ENCODE measurements around the gene OR52E5. TPM values are rescaled to one million over a fixed set of nuclear protein-coding genes. Genes with fewer than 3 reads are reported as not detected.

OR52E5 gene
- total RNA-seq, 1 experiment from 2014 or later: not detected

GRCh38 chr11:5899534-5899933 is 6.5 kb downstream of the OR52E5 start:
- Mint-ChIP-seq H3K27me3 (ENCODE audit: insufficient read depth, unreplicated experiment) (peaks cover 4% of the 10 kb centered on the region), H3K27ac (ENCODE audit: unreplicated experiment) (no peak overlapping the region), H3K4me3 (ENCODE audit: unreplicated experiment) (no peak overlapping the region), H3K36me3 (ENCODE audit: insufficient read depth, unreplicated experiment) (no peaks in the 10 kb centered on the region), H3K4me1 (ENCODE audit: low read depth, unreplicated experiment) (no peaks in the 10 kb centered on the region), H3K9me3 (ENCODE audit: unreplicated experiment) (no peaks in the 10 kb centered on the region)
- Histone ChIP-seq H3K4me3 (ENCODE audit: low read depth, low read length) (no peak overlapping the region), H3K9me3 (no peaks in the 10 kb centered on the region), H3K4me1 (no peaks in the 10 kb centered on the region), H3K27me3 (replicated peaks; ENCODE audit: control insufficient read depth, insufficient read depth, low read length) (no peaks in the 10 kb centered on the region), H3K36me3 (ENCODE audit: control insufficient read depth, insufficient read depth, low read length) (no peaks in the 10 kb centered on the region)
- BruUV-seq (replicated peaks): no TSS peak
- TF ChIP-seq, protein P1, sequence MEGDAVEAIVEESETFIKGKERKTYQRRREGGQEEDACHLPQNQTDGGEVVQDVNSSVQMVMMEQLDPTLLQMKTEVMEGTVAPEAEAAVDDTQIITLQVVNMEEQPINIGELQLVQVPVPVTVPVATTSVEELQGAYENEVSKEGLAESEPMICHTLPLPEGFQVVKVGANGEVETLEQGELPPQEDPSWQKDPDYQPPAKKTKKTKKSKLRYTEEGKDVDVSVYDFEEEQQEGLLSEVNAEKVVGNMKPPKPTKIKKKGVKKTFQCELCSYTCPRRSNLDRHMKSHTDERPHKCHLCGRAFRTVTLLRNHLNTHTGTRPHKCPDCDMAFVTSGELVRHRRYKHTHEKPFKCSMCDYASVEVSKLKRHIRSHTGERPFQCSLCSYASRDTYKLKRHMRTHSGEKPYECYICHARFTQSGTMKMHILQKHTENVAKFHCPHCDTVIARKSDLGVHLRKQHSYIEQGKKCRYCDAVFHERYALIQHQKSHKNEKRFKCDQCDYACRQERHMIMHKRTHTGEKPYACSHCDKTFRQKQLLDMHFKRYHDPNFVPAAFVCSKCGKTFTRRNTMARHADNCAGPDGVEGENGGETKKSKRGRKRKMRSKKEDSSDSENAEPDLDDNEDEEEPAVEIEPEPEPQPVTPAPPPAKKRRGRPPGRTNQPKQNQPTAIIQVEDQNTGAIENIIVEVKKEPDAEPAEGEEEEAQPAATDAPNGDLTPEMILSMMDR (IDR thresholded peaks at IDR 0.05; ENCODE audit: insufficient read depth in 1 of 2, low read depth in 1 of 2, low read length in 1 of 2, severe bottlenecking in 1 of 2, unreplicated experiment in 1 of 2): no peak
- intact Hi-C loops (cut with micrococcal nuclease; ENCODE audit: unreplicated experiment): loop anchor here (10.0 kb wide), 1 partner anchor 425 kb away; no protein-coding TSS in a partner anchor
- CTCF ChIA-PET: no interaction called here
- POLR2A ChIA-PET: no interaction called here
- DNase-seq: no peak

DNA sequence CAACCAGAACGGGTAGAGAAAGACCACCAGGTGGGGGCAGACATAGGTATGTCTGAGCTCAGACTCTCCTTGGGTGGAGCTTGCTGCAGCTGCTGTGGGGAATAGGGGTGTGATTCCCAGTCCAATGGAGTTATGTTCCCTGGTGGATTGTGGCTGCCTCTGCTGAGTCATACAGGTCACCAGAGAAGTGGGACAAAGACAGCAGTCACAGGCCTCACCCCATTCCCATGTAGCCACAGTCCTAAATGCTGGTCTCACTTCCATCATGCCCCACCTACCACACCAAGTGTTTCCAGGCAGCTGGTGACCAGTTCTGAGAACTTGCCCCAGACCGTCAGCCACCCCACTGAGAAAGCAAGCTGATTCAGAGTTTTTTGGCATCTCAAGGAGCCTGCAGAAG is 17.5 kb downstream of the OR52E5 start:
- TF ChIP-seq, protein P1 (IDR thresholded peaks at IDR 0.05; ENCODE audit: insufficient read depth in 1 of 2, low read depth in 1 of 2, low read length in 1 of 2, severe bottlenecking in 1 of 2, unreplicated experiment in 1 of 2): no peak
- POLR2A ChIA-PET: no interaction called here

GRCh38 chr11:5922749-5923426 is 29.9 kb downstream of the OR52E5 start:
- H3K9me3 Mint-ChIP-seq (ENCODE audit: unreplicated experiment): peaks cover 9% of the 10 kb centered on the region
- H3K36me3 Mint-ChIP-seq (ENCODE audit: insufficient read depth, unreplicated experiment): no peaks in the 10 kb centered on the region
- no peak overlapping the region for H3K4me3 Mint-ChIP-seq (ENCODE audit: unreplicated experiment)
- ChIA-PET POLR2A (no interaction called here), CTCF (no interaction called here)
- Histone ChIP-seq H3K9me3 (no peaks in the 10 kb centered on the region), H3K4me1 (no peaks in the 10 kb centered on the region), H3K27me3 (replicated peaks; ENCODE audit: control insufficient read depth, insufficient read depth, low read length) (no peaks in the 10 kb centered on the region), H3K36me3 (ENCODE audit: control insufficient read depth, insufficient read depth, low read length) (no peaks in the 10 kb centered on the region), H3K4me3 (ENCODE audit: low read depth, low read length) (no peak overlapping the region)
- peaks cover 8% of the 10 kb centered on the region for H3K27me3 Mint-ChIP-seq (ENCODE audit: insufficient read depth, unreplicated experiment)
- no TSS peak for BruUV-seq (replicated peaks)
- H3K4me1 Mint-ChIP-seq (ENCODE audit: low read depth, unreplicated experiment): no peaks in the 10 kb centered on the region
- TF ChIP-seq, protein P1 (IDR thresholded peaks at IDR 0.05; ENCODE audit: insufficient read depth in 1 of 2, low read depth in 1 of 2, low read length in 1 of 2, severe bottlenecking in 1 of 2, unreplicated experiment in 1 of 2): no peak
- DNase-seq: no peak
- intact Hi-C loops (cut with micrococcal nuclease; ENCODE audit: unreplicated experiment): no loop called here
- no peak overlapping the region for H3K27ac Mint-ChIP-seq (ENCODE audit: unreplicated experiment)

More for the DNA sequence above, 17.5 kb downstream of the OR52E5 start:
- Histone ChIP-seq H3K9me3 (no peaks in the 10 kb centered on the region), H3K27me3 (replicated peaks; ENCODE audit: control insufficient read depth, insufficient read depth, low read length) (no peaks in the 10 kb centered on the region), H3K4me3 (ENCODE audit: low read depth, low read length) (no peak overlapping the region), H3K36me3 (ENCODE audit: control insufficient read depth, insufficient read depth, low read length) (no peaks in the 10 kb centered on the region), H3K4me1 (no peaks in the 10 kb centered on the region)
- intact Hi-C loops (cut with micrococcal nuclease; ENCODE audit: unreplicated experiment): no loop called here
- DNase-seq: no peak
- CTCF ChIA-PET: no interaction called here
- peaks cover 4% of the 10 kb centered on the region for H3K27me3 Mint-ChIP-seq (ENCODE audit: insufficient read depth, unreplicated experiment)
- no peaks in the 10 kb centered on the region for H3K4me1 Mint-ChIP-seq (ENCODE audit: low read depth, unreplicated experiment)
- no peak overlapping the region for H3K4me3 Mint-ChIP-seq (ENCODE audit: unreplicated experiment)
- H3K9me3 Mint-ChIP-seq (ENCODE audit: unreplicated experiment): peaks cover 10% of the 10 kb centered on the region
- no TSS peak for BruUV-seq (replicated peaks)
- no peaks in the 10 kb centered on the region for H3K36me3 Mint-ChIP-seq (ENCODE audit: insufficient read depth, unreplicated experiment)
- H3K27ac Mint-ChIP-seq (ENCODE audit: unreplicated experiment): no peak overlapping the region
